GM21360 (cell line): ENCODE measurements around the gene CAPN8.

Source experiments
- ATAC-seq: cut with Tn5 transposase; IDR thresholded peaks from one replicate; pipeline ENCODE4 v1.9.1; 2021; ENCODE audit warnings: mild to moderate bottlenecking, moderate library complexity; ENCODE audit not compliant: unreplicated experiment

The CAPN8 gene

DNA sequence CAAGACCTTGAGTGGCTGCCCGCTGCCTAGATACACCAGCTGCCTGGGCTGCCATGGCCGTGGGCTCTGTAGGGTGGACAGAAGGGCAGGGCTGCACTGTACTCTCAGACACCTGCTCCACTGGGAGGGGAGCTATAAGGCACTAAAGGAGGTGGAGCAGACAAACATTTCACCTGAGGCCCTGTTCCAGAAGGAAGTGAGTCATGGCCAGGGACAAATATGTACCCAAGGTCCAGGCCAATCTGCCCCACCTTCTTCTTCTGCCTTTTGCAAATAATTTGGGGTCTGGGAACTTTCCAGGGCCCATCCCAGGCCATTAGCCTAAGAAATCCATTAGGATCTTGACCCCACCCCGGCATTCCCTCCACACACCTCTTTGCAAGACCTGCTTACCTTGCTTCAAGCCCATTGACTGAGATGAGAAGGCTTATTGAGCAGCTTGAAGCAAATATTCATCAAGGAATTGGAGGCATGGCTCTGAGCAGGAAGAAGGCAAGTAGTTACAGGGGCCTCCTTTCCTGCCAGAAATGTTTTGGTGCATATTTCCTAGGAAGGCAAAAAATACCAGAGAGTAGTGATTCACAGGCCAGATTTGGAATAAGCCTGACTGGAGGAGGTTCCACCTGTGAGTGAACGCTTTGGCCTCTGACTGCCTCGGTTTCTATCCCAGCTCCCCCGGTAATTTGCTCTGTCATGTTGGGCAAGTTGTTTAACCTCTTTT is at the start of gene CAPN8:
TSS of gene CAPN8 (minus strand) at position 110 of the 721 bp plus-strand sequence. CDS start at position 55, 55 bp downstream.
- ATAC-seq, result no peak

DNA sequence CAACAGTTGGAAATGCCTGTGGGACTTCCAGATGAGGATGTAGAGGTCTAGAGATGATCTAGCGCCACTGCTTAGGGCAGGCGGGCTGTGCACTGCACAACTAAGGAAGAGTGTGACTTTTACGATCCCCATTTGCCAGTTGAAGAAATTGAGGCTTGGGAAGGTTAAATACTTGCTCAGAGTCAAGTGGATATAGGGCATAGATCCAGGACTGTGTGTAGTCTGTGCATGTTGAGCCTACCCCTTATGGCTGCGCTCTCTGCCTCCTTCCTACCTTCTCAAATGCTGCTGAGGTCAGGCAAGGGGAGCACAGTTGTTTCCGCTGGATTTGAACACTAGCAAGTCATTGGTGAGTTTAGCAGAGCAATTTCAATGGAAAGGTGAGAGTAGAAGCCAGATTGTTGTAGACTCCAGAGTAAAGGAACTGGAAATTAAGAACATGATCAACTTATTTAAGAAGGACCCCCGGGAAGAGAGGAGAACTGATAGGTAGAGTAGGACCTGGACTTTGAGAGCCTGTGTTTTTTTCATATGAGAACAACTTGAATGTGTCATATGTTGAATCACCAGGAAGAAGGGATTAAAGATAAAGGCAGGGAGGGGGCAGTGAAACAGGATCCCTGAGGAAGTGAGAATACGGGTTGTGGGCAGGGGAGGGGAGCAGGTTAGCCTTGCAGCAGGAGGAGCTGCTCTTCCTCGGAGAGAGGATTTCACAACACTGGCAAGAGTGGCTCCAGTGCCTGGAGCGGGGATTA is 49.5 kb upstream of the CAPN8 start:
- no peak for ATAC-seq

DNA sequence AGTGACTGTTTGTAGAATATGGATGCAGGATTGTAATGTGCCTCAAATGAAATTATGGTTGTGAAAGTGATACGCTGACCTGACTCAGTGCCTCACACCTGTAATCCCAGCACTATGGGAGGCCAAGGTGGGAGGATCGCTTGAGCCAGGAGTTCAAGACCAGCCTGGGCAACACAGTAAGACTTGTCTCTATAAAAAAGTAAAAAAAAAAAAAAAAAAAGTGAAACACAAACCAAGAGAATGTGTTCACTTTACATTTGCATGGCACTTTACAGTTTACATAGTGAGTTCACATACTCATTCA is 48.9 kb upstream of the CAPN8 start:
- no peak for ATAC-seq

DNA sequence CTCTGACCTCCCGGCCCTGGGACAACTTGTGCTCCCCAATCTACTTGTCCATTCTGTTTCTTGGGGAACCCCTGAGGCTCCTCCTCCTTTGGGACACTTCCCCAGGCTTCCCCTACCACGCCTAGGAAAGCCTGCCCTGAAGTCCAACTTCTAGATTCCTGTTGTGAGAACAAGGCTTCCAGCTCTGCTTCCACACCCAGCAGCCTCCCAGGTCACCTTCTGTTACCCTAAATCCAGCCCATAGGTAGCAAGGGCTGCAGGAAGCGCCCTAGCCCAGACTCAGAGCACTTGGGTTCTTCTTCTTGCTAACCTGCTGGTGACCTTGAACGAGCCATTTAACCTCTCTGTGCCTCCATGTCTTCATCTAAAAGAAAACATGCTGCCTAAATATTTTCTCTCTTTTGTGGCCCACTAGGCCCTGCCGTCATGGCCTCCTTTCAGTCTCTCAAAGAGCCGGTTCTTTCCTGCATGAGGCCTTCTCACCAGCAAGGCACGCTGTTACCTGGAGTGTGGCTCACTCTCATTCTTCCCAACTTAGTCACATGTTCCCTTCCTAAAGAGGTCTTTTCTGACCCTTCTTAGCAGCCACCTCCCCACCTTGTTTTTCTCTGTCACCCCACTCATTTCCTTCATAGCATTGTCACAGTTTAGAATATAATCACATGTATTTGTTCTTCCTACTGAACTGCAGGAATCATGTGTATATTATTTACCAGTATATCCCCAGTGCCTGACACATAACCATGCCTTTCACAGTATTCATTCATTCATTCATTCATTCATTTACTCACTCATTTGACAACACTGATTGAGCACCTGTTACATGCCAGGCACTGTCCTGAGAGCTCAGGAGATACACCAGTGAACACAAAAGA is 48.3 kb upstream of the CAPN8 start:
- no peak for ATAC-seq

DNA sequence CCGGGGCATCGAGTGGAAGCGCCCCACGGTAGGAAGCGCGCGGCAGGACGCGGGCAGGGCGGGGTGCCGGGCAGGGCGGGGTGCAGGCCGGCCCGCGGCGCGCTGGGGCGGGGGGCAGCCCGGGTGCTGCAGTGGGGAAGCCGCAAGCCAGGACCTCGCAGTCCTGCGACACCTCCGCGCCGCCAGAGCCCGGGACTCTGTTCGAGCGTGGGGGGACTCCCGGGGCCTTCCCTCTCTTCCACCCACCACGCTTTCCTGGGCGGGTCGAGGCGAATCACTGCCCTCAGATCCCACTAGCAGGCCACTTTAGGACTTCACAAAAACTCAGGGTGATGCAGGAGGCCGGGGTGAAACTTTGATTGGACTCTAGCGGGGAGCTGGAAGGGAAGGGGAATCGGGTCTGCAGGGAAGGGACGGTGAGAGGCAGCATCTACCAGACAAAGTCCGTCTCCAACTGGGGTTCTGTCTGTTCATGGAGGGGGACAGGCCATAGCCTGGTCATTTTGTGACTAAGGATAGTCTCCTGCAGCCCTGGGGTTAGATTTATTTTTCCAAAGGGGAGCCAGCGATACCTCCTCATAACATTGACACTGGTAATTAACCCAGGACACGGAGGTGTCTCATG is 47.5 kb upstream of the CAPN8 start:
- ATAC-seq, result peak; percentile 26

DNA sequence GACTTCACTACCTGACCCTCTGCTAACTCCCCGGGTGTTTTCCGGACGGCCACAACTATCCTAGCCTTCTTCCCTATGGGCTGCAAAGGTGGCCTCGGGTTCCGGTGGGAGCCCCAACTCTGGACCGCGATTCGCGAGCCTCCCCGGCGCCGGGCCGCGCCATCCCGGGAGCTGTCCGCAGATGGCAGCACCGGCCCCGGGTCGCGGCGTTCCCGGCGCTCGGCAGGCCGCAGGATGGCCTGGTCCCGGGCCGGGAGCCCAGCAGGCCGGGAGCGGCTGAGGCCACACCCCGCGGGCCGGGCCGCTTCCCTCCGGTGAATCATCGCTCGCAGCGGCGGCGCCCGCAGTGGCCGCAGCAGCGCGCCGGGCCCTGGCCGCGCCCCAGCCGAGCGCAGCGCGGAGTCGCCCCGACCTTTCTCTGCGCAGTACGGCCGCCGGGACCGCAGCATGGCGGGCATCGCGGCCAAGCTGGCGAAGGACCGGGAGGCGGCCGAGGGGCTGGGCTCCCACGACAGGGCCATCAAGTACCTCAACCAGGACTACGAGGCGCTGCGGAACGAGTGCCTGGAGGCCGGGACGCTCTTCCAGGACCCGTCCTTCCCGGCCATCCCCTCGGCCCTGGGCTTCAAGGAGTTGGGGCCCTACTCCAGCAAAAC is 46.8 kb upstream of the CAPN8 start, which contains the start of gene CAPN2:
TSS of gene CAPN2 (plus strand) at position 346 of the 656 bp plus-strand sequence. CDS start at position 448, 102 bp downstream.
- peak; percentile 65 for ATAC-seq

DNA sequence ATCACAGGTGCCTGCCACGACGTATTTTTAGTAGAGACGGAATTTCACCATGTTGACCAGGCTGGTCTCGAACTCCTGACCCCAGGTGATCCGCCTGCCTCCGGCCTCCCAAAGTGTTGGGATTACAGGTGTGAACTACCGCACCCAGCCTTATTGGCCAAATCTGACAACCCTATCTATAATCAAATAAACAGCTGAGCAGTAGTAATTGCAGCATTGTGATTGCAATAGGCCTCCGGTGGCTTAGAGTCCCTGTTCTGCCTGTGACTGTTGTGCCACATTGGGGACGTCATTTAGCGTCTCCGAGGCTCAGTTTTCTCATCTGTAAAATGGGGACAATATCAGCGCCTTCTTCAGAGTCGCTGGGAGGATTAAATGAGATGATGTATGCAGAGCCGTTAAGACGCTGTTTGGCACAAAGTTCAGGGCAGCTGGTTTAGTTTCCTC is 46.3 kb upstream of the CAPN8 start:
- ATAC-seq, result peak; percentile 2

DNA sequence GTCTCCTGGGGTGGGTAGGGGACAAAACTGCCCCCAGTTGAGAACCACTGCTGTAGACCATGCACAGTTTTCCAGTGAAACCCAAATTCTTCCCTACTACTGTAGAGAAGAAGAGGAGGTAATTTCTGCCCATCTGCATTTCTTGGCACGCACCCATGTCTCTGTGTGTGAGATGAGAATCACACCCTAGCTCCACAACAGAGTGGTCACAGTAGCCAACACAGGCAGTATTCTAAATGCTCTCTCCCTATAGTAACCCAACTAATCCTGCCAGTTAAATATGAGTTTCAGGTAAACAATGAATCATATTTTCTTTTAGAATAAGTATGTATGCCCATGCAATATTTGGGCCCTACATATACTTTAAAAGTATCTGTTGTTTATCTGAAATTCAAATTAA is 45.7 kb upstream of the CAPN8 start:
- no peak for ATAC-seq

DNA sequence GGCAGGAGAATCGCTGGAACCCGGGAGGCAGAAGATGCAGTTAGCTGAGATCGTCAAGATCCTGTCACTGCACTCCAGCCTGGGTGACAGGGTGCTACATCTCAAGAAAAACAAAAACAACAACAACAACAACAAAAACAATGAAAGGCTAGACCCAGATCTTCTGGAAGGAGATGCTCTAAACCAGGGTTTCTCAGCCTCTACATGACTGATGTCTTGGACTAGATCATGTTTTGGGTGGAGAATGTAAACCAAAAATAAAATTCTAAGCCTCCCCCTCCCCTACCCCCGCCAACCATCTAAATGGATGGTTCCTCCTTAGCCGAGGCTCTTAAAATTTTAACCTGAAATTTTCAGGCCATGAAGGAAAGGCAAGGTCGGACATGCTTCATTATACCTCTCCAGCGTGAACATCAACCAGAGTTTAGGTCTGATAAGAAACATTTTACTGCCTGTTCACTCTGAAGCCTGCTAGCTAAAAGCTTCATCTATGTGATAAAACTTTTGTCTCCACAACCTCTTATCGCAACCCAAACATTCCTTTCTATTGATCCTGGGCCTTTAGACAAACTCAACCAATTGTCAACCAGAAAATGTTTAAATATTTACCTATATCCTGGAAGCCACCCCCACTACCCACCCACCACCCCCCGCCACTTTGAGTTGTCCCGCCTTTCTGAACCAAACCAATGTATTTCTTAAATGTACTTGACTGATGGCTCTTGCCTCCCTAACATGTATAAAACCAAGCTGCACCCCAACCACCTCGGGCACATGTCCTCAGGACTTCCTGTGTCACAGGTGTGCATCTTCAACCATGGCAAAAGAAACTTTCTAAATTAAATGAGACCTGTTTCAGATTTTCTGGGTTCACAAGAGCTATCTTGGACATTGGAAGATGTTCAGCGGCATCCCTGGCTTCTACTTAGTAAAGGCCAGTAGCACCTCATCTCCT is 45.0 kb upstream of the CAPN8 start:
- ATAC-seq, result no peak

DNA sequence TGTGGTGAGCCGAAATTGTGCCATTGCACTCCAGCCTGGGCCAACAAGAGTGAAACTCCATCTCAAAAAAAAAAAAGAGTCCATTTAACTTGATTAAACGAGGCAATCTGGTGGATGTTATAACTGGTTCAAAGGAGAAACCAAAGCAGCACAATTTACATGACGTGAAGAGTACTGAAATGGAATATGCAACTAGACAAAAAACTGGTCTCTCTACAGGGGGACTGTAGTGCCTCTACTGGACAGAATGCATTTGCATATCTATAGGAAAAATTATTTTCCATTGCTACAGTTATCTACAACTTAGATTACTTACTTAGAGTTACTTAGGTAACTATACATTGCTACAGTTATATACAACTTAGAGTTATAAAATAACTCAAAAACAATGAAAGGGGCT is 44.1 kb upstream of the CAPN8 start:
- no peak for ATAC-seq

DNA sequence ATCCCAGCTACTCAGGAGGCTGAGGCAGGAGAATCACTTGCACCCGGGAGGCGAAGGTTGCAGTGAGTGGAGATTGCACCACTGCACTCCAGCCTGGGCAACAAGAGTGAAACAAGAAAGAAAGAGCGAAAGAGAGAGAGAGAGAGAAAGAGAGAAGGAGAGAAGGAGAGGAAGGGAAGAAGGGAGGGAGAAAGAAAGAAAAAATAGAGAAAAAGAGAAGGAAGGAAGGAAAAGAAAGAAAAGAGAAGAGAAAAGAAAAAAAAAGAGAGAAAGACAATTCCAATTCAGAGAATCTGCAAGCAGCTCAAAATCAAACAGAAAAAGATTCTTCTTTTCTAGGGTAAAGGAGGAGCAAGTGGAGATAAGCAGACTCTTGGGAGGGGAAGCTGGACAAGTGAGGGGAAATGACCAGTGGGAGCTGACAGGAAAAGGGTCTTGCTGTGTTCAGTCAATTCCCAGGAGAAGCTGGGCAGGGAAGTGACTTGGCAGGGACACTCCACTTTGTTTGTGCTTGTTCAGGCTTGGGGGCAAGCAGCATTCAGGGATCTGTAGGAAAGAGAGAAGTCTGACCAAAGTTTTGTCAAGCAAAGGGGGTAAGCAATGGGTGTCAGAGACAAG is 43.3 kb upstream of the CAPN8 start:
- no peak for ATAC-seq

DNA sequence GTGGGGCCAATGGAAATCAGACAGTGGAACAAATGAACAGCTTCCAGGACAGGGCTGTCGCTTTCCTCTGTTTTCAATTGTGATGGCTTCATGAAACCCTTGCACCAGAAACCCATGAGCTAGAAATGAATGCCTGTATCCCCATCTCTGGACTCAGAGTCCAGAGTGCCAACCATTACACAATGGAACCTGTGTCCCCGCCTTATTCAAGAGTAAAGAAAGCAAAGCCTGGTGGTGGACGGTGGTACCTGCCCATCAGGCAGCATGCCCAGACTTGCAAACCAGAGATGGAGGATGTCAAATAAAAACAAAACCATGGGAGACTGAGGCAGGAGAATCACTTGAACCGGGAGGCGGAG is 42.5 kb upstream of the CAPN8 start:
- ATAC-seq, result no peak

DNA sequence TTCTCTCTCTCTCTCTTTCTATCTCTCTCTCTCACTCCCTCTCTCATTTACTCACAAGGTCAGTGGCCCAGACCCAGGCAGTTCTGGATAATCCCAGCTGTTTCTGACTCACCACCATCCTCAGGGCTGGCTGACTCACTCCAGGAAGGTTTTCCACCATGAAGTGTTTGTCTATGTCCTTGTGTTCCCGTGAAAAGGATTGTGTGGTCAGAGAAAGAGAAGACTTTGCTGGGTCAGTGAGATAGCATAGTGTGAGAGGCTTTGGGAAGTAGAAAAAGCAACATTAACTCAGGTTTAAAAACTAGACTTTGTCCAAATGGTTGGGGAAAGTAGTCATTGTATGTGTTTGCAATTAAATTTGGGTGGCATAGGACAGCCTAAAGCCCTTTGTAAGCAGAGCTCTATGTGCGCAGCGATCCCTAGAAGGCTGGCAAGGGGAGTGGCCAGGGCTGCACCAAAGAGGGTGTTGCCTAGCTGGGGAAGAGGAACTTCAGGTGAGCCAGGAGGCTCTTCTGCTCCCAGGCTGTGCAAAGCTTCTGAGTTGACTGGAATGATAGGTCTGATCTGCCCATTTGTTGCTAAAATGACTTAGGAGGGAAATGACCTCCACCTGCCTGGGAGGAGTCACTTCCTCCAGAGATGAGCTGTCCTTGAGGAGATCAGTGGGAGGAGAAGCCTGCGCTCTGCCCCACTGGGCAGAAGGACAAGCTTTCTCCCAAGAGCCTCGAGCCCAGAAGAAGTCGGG is 41.9 kb upstream of the CAPN8 start:
- no peak for ATAC-seq

DNA sequence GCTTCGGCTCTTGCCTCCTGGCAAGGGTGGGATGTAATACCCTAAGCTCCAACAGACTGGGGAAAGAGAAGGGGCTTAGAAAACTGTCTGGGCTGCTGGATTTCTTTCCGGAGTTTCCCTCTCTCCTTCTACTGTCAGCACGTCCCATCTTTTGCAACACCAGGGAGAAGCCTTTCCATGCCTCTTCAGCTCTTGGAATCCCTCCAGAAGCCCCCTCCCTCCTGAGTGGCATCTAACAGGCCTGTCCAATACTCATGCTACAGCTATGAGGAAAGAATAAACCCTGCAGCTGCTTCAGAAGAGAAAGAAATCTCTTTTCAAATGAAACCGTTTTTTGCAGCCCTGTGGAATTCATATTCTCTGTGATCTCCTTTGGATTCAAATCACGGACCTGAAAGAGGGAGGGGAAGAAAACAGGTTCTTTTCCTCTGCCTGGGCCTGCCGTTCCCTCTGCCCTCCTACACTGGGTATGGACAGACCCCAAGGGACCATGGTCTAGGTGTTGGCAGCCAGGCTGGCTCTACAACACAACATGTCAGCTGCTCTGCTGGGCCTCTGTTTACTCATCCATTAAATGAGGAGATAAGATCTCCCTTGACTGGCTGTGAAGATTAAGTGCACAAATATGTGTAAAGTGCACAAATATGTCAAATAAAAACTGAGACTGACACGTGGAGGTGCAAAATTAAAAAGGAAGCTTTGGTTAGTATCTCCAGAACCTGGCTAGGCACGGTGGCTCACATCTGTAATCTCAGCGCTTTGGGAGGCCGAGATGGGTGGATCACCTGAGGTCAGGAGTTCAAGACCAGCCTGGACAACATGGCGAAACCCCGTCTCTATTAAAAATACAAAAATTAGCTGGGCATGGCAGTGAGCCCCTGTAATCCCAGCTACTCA is 40.8 kb upstream of the CAPN8 start:
- no peak for ATAC-seq

DNA sequence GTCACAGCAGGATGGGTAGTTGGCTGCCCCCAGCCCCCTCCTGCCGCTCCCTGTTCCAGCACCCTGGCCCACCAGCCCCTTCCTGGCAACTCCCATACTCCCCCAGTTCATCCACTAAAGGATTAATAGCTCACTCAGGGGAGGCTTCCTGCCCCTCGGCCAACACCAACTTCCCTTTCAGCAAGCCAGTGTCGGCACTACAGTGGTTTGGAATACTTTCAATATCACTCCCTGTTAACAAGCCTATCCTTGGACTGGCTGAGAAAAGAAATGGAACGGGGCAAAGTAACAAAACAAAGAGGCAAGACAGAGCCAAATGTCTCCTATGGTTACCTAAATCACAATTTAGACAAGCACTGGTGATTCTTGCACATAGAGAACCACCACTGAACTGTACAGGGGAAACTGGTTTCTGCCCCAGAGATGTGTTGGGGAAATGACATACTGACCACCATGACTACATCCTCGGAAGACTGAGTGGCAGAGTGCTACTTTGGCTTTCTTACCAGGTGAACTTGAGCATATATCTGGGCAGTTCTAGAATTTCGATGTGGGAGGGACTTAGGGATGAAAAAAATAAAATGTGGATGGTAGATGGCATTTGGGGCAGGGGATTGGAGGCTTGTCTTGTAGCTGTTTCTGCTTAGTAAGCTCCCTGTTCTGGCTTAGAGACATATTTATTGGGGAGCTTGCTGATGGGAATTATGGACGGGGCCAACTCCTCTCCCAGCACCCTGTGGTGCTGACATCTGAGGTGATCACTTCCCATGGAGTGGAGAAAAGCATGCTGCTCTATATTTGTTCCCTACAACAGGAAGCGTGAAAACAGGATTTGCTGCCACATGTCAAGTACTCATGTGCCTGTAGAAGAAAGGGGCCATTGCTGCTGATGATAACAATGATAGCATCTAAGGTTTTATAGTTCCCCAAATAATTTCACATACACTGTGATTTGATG is 39.7 kb upstream of the CAPN8 start:
- ATAC-seq, result no peak

DNA sequence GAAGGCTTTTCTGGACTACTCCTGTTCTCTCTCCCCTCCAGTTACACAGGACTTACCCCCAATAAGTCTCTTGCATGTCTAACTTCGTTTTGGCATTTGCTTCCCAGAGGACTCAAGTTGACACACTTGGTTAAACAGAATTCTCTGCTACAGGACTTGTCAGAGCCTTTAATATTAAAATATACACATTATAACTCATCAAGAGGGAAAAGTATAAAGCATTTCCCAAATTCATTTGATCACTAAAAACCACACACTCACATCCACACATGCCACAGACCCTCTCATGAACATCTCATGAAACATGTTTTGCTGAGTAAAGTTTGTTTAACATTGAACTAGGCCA is 38.1 kb upstream of the CAPN8 start:
- ATAC-seq, result no peak
